GM19351 (cell line): ENCODE measurements around the gene PTPRF.

ENCODE experiments used
- ATAC-seq: cut with Tn5 transposase; IDR thresholded peaks from one replicate; pipeline ENCODE4 v1.9.1; 2021; ENCODE audit warnings: mild to moderate bottlenecking, moderate library complexity; ENCODE audit not compliant: unreplicated experiment

Gene PTPRF

GRCh38 chr1:43651902-43652301, 121.2 kb downstream of the PTPRF start:
- no peak for ATAC-seq

- no peak for ATAC-seq
Observed at GRCh38 chr1:43653339-43653738, 122.7 kb downstream of the PTPRF start.

GRCh38 chr1:43653893-43654292, 123.2 kb downstream of the PTPRF start:
- ATAC-seq: no peak

GRCh38 chr1:43655953-43656352, 125.3 kb downstream of the PTPRF start:
- ATAC-seq: no peak

GRCh38 chr1:43659212-43660166, 128.8 kb downstream of the PTPRF start:
- no peak for ATAC-seq

- ATAC-seq: no peak
Observed at GRCh38 chr1:43660355-43660754, 129.7 kb downstream of the PTPRF start.

- no peak for ATAC-seq
Observed at GRCh38 chr1:43664369-43664768, 133.7 kb downstream of the PTPRF start.

GRCh38 chr1:43666608-43667007, 135.9 kb downstream of the PTPRF start:
- ATAC-seq: no peak

GRCh38 chr1:43668956-43669355, 138.3 kb downstream of the PTPRF start:
- ATAC-seq: no peak

GRCh38 chr1:43669878-43670277, 139.2 kb downstream of the PTPRF start:
- ATAC-seq: no peak

- ATAC-seq: no peak
Observed at GRCh38 chr1:43671193-43671592, 140.5 kb downstream of the PTPRF start.

GRCh38 chr1:43671626-43672330, 141.1 kb downstream of the PTPRF start:
- no peak for ATAC-seq

GRCh38 chr1:43673261-43673660, 142.6 kb downstream of the PTPRF start:
- no peak for ATAC-seq
